HG03558 (cell line): ENCODE data around the gene RIOX2.

ENCODE experiments used
- ATAC-seq: cut with Tn5 transposase; IDR thresholded peaks from one replicate; pipeline ENCODE4 v1.9.1; 2021; ENCODE audit warnings: moderate number of reproducible peaks; ENCODE audit not compliant: unreplicated experiment; ENCODE audit errors: extremely low read depth

RIOX2 gene

DNA sequence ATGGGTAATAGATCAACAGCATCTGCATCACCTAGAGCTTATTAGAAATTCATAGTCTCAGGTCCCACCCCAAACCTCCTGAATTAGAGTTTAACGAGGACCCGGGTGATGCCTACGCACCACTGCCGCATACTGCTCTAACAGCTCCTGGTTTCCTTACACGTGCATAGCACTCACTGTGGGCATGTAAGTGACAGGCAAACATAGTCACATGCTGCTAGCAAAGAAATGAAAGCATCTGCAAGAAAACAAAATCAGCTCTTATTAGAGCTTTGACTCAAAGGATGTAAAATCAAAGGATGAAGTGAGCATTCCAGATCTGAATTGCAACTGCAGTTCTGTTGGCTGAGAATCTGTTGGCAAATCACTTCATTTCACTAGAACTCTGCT lies 19.1 kb upstream of the RIOX2 start:
- no peak for ATAC-seq

DNA sequence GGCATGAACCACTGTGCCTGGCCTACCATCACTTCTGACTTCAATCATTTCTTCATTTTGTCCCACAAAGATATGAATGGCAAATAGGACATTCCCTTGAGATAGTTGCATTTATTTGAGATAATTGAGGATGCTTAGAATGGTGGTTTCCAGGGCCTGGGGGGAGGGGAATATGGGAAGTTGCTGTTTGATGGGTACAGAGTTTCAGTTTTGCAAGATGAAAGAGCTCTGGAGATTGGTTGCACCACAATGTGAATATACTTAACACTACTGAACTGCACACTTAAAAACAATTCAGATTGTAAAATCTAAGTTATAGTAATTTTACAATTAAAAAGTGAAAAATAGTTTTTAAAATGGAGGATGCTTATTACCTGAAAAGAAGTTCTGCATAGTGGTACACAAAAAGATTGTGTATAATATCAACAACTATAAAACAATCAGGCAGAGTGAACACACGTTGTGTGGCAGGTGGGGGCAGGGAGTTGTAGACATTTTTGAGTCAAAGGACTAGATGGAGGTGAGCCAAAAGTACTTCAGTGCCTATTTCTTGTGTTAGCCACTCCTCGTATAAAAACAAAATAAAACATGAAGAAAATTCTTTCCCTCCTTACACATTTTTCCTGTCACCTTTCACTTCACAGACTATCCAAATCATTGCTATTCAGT lies 18.5 kb upstream of the RIOX2 start:
- ATAC-seq: no peak

DNA sequence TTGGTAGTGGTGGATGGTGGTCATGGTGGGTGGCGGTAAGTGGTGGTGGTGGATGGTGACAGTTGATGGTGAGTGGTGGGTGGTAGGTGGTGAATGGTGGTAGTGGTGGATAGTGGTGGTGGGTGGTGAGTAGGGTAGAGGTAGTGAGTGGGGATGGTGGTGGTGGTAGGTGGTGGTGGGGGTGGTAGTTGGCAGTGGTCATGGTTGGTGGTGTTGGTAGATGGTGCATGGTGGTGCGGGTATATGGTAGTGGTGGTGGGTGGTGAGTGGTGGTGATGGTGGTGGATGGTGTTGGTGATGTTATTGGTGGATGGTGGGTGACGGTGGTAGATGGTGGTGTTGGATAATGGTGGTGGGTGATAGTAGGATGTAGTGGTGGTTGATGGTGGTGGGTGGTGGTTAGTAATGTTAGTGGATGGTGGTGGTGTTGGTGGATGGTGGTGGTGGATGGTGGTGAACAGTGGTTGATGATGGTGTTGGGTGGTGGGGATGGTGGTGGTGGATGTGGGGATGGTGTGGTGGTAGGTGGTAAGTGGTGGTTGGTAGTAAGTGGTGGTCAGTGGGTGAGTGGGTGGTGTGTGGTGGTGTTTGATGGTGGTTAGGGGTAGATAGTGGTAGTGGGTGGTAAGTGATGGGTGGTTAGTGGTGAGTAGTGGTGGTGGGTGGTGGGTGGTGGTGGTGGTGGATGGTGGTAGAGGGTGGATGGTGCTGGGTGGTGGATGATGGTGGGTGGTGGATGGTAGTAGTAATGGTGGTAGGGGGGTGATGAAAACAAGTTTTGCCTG lies 16.7 kb upstream of the RIOX2 start:
- no peak for ATAC-seq

DNA sequence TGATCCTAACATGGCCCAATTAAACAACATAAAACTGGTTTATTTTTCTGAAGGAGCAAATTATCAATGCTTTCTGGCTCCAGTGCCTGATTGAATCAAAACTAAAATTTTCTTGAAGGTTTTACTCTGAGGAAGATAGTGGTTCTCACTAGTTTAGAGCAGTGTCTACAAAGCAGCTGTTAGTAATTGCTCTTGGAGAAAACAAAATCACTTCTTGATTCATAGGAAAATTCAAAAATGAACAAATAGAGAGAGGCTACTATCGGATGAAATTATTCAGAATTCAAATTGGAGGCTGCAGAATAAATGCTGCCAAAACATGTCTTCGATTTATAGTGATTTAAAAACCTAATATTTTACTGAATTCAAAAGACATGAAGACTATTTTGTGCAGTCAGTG lies 15.1 kb upstream of the RIOX2 start:
- ATAC-seq: no peak

DNA sequence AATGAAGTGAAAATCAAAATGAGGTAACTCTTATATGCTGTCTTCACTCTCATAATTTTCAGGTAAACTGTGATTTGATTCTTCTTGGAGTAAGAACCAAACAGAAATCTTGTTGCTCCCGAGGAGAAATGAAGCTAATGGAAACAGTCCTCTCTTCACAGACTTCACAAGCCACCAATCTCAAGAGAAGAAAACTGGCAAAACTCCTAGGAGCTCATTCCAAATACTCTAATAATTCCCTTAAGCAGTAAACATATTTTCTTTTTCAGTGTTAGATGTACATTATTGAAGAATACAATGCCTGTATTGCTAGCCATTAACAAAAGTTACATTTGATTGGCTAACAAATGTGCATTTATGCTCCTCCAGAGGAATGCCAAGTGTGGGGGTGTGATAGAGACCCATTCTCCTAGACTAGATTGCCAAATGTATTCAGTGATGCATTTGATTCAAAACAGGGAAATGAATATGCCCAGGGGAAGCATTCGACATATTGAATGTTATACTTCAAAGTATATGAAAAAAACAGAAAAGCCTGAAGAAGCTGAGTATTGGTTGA lies 11.8 kb upstream of the RIOX2 start:
- ATAC-seq: no peak

DNA sequence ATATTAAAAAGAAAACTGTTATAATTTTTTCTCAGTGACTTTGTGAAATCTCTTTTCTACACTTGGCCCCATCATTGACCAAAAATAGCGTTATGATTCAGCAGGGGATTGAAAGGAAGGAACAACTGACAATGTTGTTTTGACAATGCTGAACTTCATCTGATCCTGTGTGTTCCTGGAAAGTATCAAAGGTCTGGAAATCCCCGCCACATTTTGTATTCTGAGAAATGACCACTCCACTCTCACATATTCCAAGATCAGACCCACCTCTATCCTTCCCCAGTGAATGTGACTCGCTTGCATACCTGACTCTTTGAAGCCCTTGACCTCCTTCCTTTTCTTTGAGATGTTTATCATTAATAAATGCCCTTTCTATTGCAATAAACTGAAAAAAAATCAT lies 9.7 kb upstream of the RIOX2 start:
- ATAC-seq: no peak

DNA sequence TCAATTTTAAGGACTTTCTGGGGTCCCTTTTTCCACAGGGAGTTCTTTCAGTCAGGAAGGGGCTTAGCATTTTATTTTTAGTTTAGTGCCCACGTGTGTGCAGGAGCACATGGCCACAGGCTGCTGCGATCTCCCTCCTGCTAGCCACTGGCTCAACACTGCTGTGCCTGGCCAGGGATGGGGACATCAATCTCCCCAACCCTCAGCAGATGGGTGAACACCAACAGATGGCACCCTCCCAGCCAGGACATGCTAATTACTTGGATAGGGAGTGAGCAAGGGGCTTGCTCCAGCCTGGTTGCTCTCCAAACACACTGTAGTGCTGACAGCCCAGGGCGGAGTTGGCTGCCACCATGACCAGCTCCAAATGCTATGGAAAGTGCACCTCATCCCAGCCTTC lies 7.4 kb upstream of the RIOX2 start:
- no peak for ATAC-seq

DNA sequence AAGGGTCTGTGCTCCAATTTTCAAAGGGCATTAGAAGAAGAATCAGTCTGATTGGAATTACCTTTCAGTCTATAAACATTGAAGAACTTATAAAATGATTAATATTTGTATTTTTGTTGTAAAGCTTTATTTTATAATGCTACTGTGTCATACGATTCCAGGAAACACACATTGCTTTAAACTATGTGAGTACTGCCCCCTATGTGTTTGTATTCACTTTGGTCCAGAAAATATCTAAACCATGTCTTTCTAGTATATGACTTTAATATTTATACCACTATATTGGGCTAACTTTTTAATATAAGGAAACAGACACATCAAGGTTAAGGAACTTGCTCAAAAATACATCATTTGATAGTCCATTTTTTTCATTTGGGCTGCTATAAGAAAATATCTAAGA lies 3.2 kb upstream of the RIOX2 start:
- no peak for ATAC-seq

DNA sequence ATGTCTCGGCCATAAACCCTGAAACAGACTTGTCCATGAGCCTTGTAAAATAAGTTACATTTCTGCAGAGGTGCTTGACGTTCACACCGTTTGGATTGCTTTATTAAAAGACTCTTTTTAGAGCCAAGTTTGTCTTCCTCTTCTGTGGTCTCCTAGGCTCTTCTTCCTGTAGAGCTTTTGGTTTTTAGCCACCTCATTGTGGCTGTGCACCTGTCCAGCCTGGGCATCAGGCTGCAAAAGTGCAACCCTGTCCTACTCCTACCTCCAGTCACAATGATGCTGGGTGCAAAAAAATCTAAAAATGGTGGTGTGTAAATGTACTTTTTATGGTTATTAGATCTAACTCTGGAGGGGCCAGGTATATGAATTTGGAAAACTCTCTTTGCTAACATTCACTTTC lies 2.8 kb upstream of the RIOX2 start:
- no peak for ATAC-seq

DNA sequence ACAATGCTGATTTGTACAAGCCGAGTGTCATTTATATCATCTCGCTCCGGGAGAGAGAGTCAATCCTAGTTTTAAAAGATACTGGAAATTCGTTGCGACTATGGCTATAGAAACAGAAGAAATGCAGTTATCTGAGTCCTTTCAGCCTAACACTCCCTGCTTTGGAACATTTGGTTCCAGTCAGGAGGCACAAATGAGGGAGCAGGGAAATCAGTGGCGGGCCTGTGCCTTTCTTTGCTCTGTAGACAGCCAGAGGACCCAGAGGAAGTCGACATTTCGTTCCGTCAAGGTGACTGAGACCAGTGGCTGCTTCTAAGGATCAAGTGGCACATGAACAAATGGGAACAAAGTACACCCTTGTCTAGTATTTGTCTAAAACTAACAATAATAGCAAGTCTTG lies 745 bp upstream of the RIOX2 start:
- no peak for ATAC-seq

DNA sequence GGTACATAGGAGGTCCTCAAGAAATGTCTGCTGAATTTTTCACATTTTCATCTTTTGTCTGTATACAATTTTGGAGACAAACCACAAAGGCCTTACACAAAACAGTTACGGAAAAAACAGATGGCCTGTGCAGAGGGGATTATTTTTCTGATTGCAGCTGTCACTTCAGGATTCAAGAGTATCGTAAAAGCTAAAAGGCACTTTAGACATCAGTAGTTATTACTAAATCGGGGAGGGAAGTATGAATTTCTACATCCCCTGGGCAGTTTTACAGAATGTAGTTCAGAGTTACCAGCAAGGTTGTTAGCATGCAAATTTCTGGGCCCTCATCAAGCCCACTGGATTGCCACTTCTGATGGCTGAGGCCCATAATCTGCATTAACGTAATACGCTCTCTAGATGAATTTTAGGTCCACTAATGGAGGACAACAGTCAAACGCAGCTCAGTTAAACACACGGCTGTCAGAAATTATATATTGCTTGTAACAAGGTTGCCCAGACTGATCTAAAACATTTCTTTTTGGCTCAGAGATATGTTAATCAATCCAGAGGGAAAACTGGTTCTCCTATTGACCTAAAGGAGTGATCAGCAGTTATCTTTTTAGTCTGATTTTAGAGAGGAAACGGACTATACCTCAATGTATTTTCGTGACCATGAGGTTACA lies 1.1 kb downstream of the RIOX2 start:
- ATAC-seq: no peak

DNA sequence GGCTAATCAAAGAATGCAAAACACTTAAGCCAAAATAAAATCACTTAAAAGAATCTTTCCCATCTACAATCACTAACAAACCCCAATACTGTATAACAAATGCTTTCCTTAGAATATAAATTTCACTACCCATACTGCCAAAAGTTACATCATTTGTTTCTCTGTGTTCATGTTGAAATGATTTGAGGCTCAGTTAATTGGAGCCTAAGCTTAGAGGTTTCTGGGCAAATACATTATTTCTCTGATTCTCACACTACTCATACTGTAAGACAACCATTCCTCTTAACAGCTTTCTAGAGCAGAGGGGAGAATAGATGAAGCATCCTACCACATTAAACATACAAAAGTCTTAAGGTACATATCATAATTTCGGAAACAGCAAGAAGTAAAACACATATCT lies 2.1 kb downstream of the RIOX2 start:
- ATAC-seq: no peak

DNA sequence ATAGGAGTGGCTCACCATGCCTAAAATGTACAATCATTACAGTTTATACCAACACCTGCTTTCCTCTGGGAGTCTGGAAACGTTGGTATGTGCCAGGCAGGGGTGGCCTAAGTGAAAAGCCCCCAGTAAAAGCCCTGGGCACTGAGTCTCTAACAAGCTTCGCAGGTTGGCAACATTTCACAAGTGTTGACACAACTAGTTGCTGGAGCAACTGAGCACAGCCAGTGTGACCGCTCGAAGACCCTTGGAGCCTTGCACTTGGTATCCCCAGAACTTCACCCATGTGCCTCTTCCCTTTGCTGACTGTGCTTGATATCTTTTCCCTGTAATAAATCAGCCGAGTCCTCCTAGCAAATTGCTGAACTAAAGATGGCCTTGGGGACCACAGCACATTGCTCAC lies 2.7 kb downstream of the RIOX2 start:
- no peak for ATAC-seq

DNA sequence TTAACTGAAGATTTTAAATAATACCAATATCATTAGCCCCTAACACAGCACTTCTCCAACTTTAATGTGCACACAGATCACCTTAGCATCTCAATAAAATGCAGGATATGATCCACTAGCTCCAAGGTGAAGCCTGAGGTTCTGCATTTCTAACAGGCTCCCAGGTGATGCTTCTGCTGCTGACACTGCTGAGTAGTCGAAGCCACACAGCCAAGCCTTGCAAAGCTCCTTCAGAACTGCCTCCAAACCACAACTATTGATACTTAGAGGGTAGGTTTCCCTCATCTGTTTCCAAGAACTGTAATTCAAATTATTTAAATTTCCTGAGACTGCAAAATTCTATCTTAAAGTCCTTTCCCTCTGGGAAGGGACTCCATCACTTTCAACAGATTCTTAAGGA lies 3.9 kb downstream of the RIOX2 start:
- no peak for ATAC-seq

DNA sequence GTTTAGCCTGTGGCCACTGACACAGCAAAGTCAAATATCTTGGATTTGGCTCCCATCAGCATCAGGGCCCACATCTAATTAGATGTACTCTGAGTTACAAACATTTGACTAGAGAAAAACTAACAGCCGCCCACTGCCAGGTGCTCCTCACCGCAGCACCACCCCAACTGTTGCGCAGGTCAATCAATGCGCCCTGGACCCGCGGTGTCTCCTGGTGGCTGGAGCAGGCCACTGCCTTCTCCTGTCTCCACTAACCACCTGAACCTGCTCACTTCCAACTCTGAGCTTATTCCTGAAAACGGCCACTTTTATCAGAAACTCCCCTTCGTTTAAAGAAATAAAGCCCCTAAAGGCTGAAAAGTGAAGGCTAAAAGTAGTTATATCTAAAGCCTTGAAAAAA lies 4.3 kb downstream of the RIOX2 start:
- no peak for ATAC-seq

DNA sequence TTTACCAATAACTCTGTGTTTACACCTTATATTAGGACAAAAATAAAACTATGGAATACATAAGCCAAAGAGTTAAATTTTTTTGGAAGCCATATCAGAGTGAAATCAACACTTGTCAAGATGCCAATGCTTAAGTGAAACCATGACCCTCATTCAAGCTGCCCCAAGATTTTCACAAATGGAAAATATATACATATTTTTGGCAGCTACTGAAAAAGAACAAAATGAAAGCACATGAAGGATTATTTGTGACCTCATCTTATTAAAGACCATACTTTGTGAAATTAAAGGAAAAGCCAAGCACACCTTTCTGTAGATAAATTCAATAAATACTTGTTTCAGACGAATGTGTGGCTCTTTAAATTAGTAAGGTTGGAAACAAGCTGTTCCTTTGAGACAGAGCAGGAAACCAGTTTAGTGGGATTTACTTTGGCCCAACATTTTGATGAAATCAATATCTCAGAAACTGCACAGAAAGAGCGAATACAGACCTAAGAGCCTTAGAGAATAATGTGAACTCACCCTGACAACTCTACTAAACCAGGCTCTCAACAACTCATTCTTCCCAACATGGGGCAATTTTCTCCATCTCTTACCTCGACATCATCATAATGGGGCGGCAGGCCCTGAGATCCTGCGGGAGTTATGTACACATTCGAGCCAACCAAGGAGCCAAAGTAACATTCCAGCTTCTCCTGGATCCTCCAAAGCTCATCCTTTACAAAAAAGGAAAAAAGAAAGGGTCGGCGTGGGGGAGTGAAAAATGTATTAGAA lies 11.1 kb downstream of the RIOX2 start:
- no peak for ATAC-seq

DNA sequence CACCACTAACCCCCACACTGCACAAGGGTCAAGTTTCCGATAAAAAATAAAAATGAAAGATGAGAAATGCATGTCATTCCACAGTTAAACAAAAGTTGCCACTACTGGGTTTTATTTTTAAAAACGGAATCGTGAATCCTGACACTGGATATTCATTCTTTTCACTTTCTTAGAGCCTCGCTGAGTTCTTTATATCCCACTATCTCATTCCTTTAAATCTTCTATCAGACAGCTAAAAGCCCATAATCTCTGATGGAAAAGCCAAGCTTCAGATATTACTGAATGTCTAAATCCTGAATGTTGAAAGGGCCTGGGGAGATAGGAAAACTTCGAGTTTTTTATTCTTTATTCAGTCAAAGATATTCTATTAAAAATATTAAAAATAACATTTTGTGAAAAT lies 11.7 kb downstream of the RIOX2 start:
- no peak for ATAC-seq

DNA sequence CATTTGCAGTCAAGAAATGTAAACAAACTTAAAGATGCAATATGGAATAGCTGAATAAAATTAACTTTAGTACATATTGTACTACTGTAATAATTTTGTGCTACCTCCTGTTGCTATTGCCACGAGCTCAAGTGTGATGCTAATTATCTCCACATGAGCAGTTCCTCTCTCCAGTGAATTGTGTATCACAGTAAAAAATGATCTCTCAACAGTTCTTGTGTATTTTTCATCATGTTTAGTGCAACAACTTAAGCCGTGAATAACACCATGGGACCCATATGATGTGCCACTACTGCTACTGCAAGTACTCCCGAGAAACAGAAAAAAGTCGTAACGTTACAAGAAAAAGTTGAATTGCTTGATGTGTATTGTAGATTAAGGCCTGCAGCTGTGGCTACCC lies 12.4 kb downstream of the RIOX2 start:
- no peak for ATAC-seq

DNA sequence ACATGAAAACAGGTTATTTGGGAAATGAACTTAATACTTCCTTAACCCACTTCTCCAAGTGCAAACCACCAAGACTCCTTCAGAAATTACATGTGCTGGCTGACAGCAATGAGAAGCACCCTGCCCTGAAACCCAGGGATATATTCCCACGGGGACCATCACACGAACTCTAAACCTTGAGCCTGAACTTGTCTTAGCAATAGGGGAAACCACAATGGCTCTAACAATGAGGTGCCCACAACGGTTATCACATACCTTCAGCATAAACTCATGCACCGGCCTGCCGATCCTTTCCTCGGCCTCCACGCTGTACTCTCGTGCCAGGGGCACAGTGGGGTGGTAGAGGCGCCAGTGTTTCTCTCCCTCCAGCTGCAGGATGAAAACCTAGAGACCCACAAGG lies 13.4 kb downstream of the RIOX2 start:
- no peak for ATAC-seq

DNA sequence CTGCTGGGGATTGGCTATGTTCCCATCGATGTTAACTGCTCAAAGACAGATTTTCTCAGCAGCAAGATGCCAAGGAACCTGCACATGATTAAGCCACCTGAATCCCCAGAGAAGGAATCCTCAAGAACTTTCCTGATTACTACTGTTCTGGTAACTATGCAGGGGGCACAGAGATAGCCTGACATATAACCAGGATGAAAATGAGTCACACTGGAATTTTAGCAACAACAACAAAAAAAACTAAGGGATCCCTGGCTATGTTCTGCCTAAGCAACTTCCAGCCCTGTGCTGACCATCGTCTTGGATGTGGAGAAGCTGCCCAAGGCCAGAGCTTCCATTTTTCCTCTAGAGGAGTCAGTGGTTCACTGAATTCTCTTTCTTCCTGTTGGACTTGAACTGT lies 13.8 kb downstream of the RIOX2 start:
- no peak for ATAC-seq
